SU-DHL-6 (cell line): ENCODE data around the gene RPS6KL1.

ENCODE experiments used
- EZH2phosphoT487 ChIP-seq: fragments of 200-600 bp; sonication (generic), shearing (Covaris generic); conservative IDR thresholded peaks from 2 replicates; pipeline ENCODE4 v1.6.1; 2018; ENCODE audit warnings: mild to moderate bottlenecking, antibody characterized with exemption, low read length, moderate library complexity, mixed read lengths
- TF ChIP-seq, protein P1 (sequence below): fragments of 200-600 bp; sonication (generic); IDR thresholded peaks from one replicate; pipeline ENCODE4 v1.5.1; 2017; ENCODE audit warnings: antibody characterized with exemption, mild to moderate bottlenecking, low read length, moderate library complexity; ENCODE audit not compliant: insufficient read depth, poor library complexity, severe bottlenecking

DNA sequence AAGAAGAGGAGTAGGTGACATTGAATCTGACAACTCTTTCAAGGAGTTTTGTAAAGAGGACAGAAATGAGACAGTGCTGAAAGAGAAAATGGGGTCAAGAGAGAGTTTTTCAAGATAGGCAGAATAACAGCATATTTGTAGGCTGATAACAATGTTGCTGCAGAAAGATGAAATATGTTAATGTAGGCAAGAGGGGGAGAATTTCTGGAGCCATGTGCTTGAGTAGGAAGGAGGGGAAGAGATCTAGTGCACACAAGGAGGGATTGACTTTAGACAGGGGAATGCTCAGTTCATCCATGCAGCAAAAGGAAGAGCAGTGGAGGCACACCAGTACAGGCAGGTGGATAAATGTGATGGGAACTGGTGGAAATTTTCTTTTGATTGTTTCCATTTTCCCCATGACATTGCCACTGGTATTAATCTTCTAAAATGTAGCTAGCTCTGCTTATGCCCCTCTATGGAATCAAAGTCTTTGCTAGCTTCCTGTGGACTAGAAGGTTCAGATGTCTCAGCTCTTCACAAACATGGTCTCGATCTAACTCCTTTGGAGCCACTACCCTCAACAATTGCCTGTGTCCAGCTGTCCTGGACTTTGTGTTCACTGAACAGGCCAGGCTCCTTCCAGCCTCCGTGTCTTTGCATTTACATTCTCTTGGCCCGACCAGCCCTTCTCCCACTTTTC, 56.2 kb downstream of the RPS6KL1 start:
- TF ChIP-seq EZH2phosphoT487, result no peak
- TF ChIP-seq, protein P1, sequence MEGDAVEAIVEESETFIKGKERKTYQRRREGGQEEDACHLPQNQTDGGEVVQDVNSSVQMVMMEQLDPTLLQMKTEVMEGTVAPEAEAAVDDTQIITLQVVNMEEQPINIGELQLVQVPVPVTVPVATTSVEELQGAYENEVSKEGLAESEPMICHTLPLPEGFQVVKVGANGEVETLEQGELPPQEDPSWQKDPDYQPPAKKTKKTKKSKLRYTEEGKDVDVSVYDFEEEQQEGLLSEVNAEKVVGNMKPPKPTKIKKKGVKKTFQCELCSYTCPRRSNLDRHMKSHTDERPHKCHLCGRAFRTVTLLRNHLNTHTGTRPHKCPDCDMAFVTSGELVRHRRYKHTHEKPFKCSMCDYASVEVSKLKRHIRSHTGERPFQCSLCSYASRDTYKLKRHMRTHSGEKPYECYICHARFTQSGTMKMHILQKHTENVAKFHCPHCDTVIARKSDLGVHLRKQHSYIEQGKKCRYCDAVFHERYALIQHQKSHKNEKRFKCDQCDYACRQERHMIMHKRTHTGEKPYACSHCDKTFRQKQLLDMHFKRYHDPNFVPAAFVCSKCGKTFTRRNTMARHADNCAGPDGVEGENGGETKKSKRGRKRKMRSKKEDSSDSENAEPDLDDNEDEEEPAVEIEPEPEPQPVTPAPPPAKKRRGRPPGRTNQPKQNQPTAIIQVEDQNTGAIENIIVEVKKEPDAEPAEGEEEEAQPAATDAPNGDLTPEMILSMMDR, result no peak
